Peyer's patch (tissue), 4 donors: ENCODE results near the gene CARF.

Source experiments
- POLR2A ChIP-seq, 2 donors: fragments of 450-650 bp; IDR thresholded peaks; one replicate each; pipeline ENCODE4 v1.5.1; 2017; ENCODE audit warnings: antibody characterized with exemption in 2 of 2, mild to moderate bottlenecking in 2 of 2, moderate library complexity in 2 of 2
- TF ChIP-seq, protein P1 (sequence below), 6 experiments: fragments of 450-650 bp in 4 of 6; fragments of 200-600 bp in 2 of 6; sonication (generic) in 1 of 6; IDR thresholded peaks; one replicate each; pipeline ENCODE4 v1.5.1; 2017 to 2019; ENCODE audit warnings: antibody characterized with exemption in 6 of 6, mild to moderate bottlenecking in 3 of 6, moderate library complexity in 1 of 6

DNA sequence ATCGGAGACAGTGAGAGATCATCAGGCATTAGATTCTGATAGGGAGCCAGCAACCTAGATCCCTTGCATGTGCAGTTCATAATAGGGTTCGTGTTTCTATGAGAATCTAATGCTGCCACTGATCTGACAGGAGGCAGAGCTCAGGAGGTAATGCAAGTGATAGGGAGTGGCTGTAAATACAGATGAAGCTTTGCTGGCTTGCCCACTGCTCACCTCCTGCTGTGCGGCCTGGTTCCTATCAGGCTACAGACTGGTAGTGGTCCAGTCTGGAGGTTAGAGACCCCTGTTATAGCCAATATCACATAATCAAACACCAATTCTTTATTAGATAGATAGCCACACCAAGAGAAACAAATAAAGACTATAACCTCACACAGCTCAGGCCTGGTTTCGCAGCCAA lies 51.6 kb downstream of the CARF start:
- TF ChIP-seq, protein P1, sequence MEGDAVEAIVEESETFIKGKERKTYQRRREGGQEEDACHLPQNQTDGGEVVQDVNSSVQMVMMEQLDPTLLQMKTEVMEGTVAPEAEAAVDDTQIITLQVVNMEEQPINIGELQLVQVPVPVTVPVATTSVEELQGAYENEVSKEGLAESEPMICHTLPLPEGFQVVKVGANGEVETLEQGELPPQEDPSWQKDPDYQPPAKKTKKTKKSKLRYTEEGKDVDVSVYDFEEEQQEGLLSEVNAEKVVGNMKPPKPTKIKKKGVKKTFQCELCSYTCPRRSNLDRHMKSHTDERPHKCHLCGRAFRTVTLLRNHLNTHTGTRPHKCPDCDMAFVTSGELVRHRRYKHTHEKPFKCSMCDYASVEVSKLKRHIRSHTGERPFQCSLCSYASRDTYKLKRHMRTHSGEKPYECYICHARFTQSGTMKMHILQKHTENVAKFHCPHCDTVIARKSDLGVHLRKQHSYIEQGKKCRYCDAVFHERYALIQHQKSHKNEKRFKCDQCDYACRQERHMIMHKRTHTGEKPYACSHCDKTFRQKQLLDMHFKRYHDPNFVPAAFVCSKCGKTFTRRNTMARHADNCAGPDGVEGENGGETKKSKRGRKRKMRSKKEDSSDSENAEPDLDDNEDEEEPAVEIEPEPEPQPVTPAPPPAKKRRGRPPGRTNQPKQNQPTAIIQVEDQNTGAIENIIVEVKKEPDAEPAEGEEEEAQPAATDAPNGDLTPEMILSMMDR (IDR thresholded peaks at IDR 0.05): no peak
- TF ChIP-seq POLR2A (IDR thresholded peaks at IDR 0.05): no peak
